WTC11 (cell line): ENCODE data around the gene CD44. TPM values are rescaled to one million over a fixed set of nuclear protein-coding genes. Genes with fewer than 3 reads are reported as not detected.

Experiments
- ATAC-seq: fragments of 200-7000 bp; cut with Tn5 transposase; 2 replicates; pipeline ENCODE4 v1.10.0; 2021; ENCODE audit warnings: mild to moderate bottlenecking, moderate library complexity
- CTCF ChIA-PET: fragments of 300-600 bp; sonication (Branson Sonifier 250); formaldehyde crosslinking; loops from one replicate; lab custom pipeline; 2021; ENCODE audit warnings: antibody characterized with exemption; lab: Charles Lee
- POLR2A ChIA-PET: fragments of 350-600 bp; sonication (Branson Sonifier 250); formaldehyde crosslinking; loops from one replicate; lab custom pipeline; 2021; ENCODE audit warnings: antibody characterized with exemption; lab: Charles Lee
- DNase-seq: peaks from one replicate; pipeline ENCODE4 v3.0.0; 2021; ENCODE audit warnings: low spot score
- H3K27ac Mint-ChIP-seq: 2 replicates; pipeline ENCODE4 v1.8.0; 2021; ENCODE audit warnings: mixed read lengths
- H3K27me3 Mint-ChIP-seq: 2 replicates; pipeline ENCODE4 v1.8.0; 2021; ENCODE audit warnings: low read depth, mild to moderate bottlenecking, moderate library complexity, mixed read lengths
- H3K36me3 Mint-ChIP-seq: 2 replicates; pipeline ENCODE4 v1.8.0; 2021; ENCODE audit warnings: mixed read lengths
- H3K4me1 Mint-ChIP-seq: 2 replicates; pipeline ENCODE4 v1.8.0; 2022; ENCODE audit warnings: mixed read lengths
- H3K4me3 Mint-ChIP-seq: 2 replicates; pipeline ENCODE4 v1.8.0; 2021; ENCODE audit warnings: mild to moderate bottlenecking, moderate library complexity, mixed read lengths
- H3K9me3 Mint-ChIP-seq: 2 replicates; pipeline ENCODE4 v1.8.0; 2021; ENCODE audit warnings: mixed read lengths
- ATF1 ChIP-seq: sonication (generic); formaldehyde crosslinking; IDR thresholded peaks from 2 replicates; pipeline ENCODE4 v1.8.1; 2023; ENCODE audit warnings: mild to moderate bottlenecking, moderate library complexity, missing genetic modification reagents
- ESRRA ChIP-seq: sonication (generic); formaldehyde crosslinking; IDR thresholded peaks from 2 replicates; pipeline ENCODE4 v1.8.1; 2022; ENCODE audit warnings: mild to moderate bottlenecking, missing genetic modification reagents, borderline replicate concordance
- FOXP1 ChIP-seq: sonication (generic); formaldehyde crosslinking; IDR thresholded peaks from 2 replicates; pipeline ENCODE4 v1.8.0; 2022; ENCODE audit warnings: missing genetic modification reagents, mild to moderate bottlenecking, moderate library complexity, borderline replicate concordance
- GTF2I ChIP-seq: fragments of 250-450 bp; sonication (Bioruptor Pico); conservative IDR thresholded peaks from 2 replicates; pipeline ENCODE4 v1.4.0; 2021; ENCODE audit warnings: mild to moderate bottlenecking
- HMGA2 ChIP-seq: fragments of 250-450 bp; sonication (Bioruptor Pico); IDR thresholded peaks from 2 replicates; pipeline ENCODE4 v1.4.0; 2021; ENCODE audit warnings: mild to moderate bottlenecking, moderate library complexity
- NR2C2 ChIP-seq: sonication (generic); formaldehyde crosslinking; IDR thresholded peaks from 2 replicates; pipeline ENCODE4 v1.8.0; 2022; ENCODE audit warnings: mild to moderate bottlenecking, missing genetic modification reagents
- OVOL2 ChIP-seq: fragments of 250-450 bp; sonication (Bioruptor Pico); IDR thresholded peaks from 2 replicates; pipeline ENCODE4 v1.9.0; 2021; ENCODE audit warnings: mild to moderate bottlenecking, borderline replicate concordance
- PREB ChIP-seq: sonication (generic); formaldehyde crosslinking; IDR thresholded peaks from 2 replicates; pipeline ENCODE4 v1.8.1; 2022; ENCODE audit warnings: mild to moderate bottlenecking, missing genetic modification reagents, moderate library complexity, borderline replicate concordance
- RELA ChIP-seq: sonication (generic); formaldehyde crosslinking; IDR thresholded peaks from 2 replicates; pipeline ENCODE4 v1.8.1; 2022; ENCODE audit warnings: missing genetic modification reagents, mild to moderate bottlenecking, borderline replicate concordance
- STAT6 ChIP-seq: sonication (generic); formaldehyde crosslinking; conservative IDR thresholded peaks from 2 replicates; pipeline ENCODE4 v1.8.1; 2023; ENCODE audit warnings: mild to moderate bottlenecking, low read depth, missing genetic modification reagents, moderate library complexity
- TEAD1 ChIP-seq: sonication (generic); formaldehyde crosslinking; IDR thresholded peaks from 2 replicates; pipeline ENCODE4 v1.8.0; 2022; ENCODE audit warnings: mild to moderate bottlenecking, missing genetic modification reagents
- USF1 ChIP-seq: sonication (generic); formaldehyde crosslinking; IDR thresholded peaks from 2 replicates; pipeline ENCODE4 v1.8.0; 2022; ENCODE audit warnings: mild to moderate bottlenecking, missing genetic modification reagents
- ZNF263 ChIP-seq: sonication (generic); formaldehyde crosslinking; IDR thresholded peaks from 2 replicates; pipeline ENCODE4 v1.8.1; 2022; ENCODE audit warnings: low read depth, mild to moderate bottlenecking, moderate library complexity, missing genetic modification reagents
- ZNF396 ChIP-seq: fragments of 250-450 bp; sonication (Bioruptor Pico); IDR thresholded peaks from 2 replicates; pipeline ENCODE4 v1.8.0; 2021; ENCODE audit warnings: mild to moderate bottlenecking, moderate library complexity, borderline replicate concordance
- ZNF532 ChIP-seq: fragments of 250-450 bp; sonication (Bioruptor Pico); IDR thresholded peaks from 2 replicates; pipeline ENCODE4 v1.9.0; 2021; ENCODE audit warnings: mild to moderate bottlenecking, borderline replicate concordance
- total RNA-seq: library from RNA; stranded (reverse); gene quantifications from 3 replicates; pipeline ENCODE4 v1.2.3, GENCODE V29; 2021

The CD44 gene
- total RNA-seq, 1 experiment from 2014 or later: 12.0 TPM

GRCh38 chr11:35133656-35134055, 5.3 kb upstream of the CD44 start:
- POLR2A ChIA-PET: no interaction called here

GRCh38 chr11:35134403-35135148, 4.4 kb upstream of the CD44 start:
- DNase-seq: no peak
- ChIA-PET CTCF (no interaction called here), POLR2A (no interaction called here)
- TF ChIP-seq HMGA2 (CRISPR knock-in tag) (no peak), STAT6 (no peak), ZNF263 (CRISPR knock-in tag) (no peak), NR2C2 (CRISPR knock-in tag) (no peak), USF1 (CRISPR knock-in tag) (no peak), ATF1 (CRISPR knock-in tag) (no peak), ESRRA (no peak), ZNF532 (CRISPR knock-in tag) (no peak)
- TF ChIP-seq, all 79 proteins: peak for 0
- H3K27me3 Mint-ChIP-seq: peaks cover 46% of the 10 kb centered on the region
- H3K36me3 Mint-ChIP-seq: no peaks in the 10 kb centered on the region
- no peaks in the 10 kb centered on the region for H3K9me3 Mint-ChIP-seq
- no peak overlapping the region for H3K4me3 Mint-ChIP-seq
- peaks cover 23% of the 10 kb centered on the region for H3K4me1 Mint-ChIP-seq
- H3K27ac Mint-ChIP-seq: no peak overlapping the region
- ATAC-seq: no peak

More at GRCh38 chr11:35133656-35134055, 5.3 kb upstream of the CD44 start:
- Mint-ChIP-seq H3K36me3 (no peaks in the 10 kb centered on the region), H3K4me3 (no peak overlapping the region), H3K9me3 (no peaks in the 10 kb centered on the region), H3K27ac (no peak overlapping the region), H3K4me1 (peaks cover 18% of the 10 kb centered on the region), H3K27me3 (peaks cover 37% of the 10 kb centered on the region)
- ATAC-seq (no peak), DNase-seq (no peak)
- CTCF ChIA-PET: no interaction called here
- TF ChIP-seq ZNF396 (CRISPR knock-in tag) (no peak), OVOL2 (CRISPR knock-in tag) (no peak), PREB (CRISPR knock-in tag) (no peak), GTF2I (CRISPR knock-in tag) (no peak), FOXP1 (CRISPR knock-in tag) (no peak), TEAD1 (CRISPR knock-in tag) (no peak), RELA (CRISPR knock-in tag) (no peak)
